Memory B cell (primary cell): ENCODE measurements around the gene ENAH.
"Not testable (repeated sequence)": the region's sequence is repeated elsewhere in the genome, so short reads cannot be mapped to it uniquely, and the experiment has no call there.

ENCODE experiments used
- ATAC-seq: fragments of 150-1000 bp; cut with Tn5 transposase; 2 replicates; pipeline ENCODE4 v1.10.0; 2021; ENCODE audit warnings: low read depth, mild to moderate bottlenecking, moderate library complexity
- DNase-seq, 2 donors: peaks; one replicate each; pipeline ENCODE4 v3.0.0; 2022; ENCODE audit warnings: low spot score in 2 of 2
- H3K27ac Mint-ChIP-seq: one replicate; pipeline ENCODE4 v1.8.0; 2022; ENCODE audit warnings: mild to moderate bottlenecking, moderate library complexity, mixed read lengths
- H3K27me3 Mint-ChIP-seq: one replicate; pipeline ENCODE4 v1.8.0; 2022; ENCODE audit warnings: mixed read lengths
- H3K36me3 Mint-ChIP-seq: one replicate; pipeline ENCODE4 v1.8.0; 2022; ENCODE audit warnings: mild to moderate bottlenecking, mixed read lengths
- H3K4me1 Mint-ChIP-seq: one replicate; pipeline ENCODE4 v1.8.0; 2022; ENCODE audit warnings: mixed read lengths
- H3K4me3 Mint-ChIP-seq: one replicate; pipeline ENCODE4 v1.8.0; 2022; ENCODE audit warnings: mild to moderate bottlenecking, moderate library complexity, mixed read lengths
- H3K9me3 Mint-ChIP-seq: one replicate; pipeline ENCODE4 v1.8.0; 2022; ENCODE audit warnings: mixed read lengths

Gene ENAH

GRCh38 chr1:225617479-225617878, 35.4 kb downstream of the ENAH start:
- Mint-ChIP-seq H3K27ac (no peak overlapping the region), H3K9me3 (no peaks in the 10 kb centered on the region), H3K4me1 (no peaks in the 10 kb centered on the region), H3K27me3 (no peaks in the 10 kb centered on the region), H3K36me3 (peaks cover 6% of the 10 kb centered on the region), H3K4me3 (no peak overlapping the region)
- DNase-seq (no peak), ATAC-seq (no peak)

DNA sequence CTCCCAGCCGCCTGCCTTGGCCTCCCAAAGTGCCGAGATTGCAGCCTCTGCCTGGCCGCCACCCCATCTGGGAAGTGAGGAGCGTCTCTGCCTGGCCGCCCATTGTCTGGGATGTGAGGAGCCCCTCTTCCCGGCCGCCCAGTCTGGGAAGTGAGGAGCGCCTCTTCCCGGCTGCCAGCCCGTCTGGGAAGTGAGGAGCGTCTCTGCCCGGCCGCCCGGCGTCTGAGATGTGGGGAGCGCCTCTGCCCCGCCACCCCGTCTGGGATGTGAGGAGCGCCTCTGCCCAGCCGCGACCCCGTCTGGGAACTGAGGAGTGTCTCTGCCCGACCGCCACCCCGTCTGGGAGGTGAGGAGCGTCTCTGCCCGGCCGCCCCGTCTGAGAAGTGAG, 37.5 kb downstream of the ENAH start:
- H3K4me3 Mint-ChIP-seq, ATAC-seq, H3K27ac Mint-ChIP-seq, H3K36me3 Mint-ChIP-seq, H3K27me3 Mint-ChIP-seq, H3K9me3 Mint-ChIP-seq, H3K4me1 Mint-ChIP-seq, DNase-seq: not testable (repeated sequence)

DNA sequence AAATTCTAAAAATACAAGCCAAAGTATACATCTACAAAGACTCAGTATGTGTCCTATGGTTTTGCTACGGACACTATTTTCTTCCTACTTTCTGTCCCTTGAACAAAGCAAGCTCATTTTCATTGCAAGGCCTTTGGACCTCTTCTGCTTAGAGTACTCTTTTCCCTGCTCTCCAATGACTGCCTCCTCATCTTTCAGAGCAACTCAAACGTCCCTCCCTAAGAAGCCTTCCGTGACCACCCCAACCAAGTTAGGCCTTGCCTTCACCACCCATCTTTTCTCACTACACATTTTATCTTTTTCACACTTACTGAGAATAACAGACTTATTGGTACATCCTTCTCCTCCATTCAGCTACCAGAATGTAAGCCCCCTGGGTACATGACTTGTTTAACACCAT, 39.9 kb downstream of the ENAH start:
- Mint-ChIP-seq H3K36me3 (peaks cover 1% of the 10 kb centered on the region), H3K27ac (no peak overlapping the region), H3K4me1 (no peaks in the 10 kb centered on the region), H3K9me3 (no peaks in the 10 kb centered on the region), H3K4me3 (no peak overlapping the region), H3K27me3 (no peaks in the 10 kb centered on the region)
- ATAC-seq: no peak
- DNase-seq: no peak

DNA sequence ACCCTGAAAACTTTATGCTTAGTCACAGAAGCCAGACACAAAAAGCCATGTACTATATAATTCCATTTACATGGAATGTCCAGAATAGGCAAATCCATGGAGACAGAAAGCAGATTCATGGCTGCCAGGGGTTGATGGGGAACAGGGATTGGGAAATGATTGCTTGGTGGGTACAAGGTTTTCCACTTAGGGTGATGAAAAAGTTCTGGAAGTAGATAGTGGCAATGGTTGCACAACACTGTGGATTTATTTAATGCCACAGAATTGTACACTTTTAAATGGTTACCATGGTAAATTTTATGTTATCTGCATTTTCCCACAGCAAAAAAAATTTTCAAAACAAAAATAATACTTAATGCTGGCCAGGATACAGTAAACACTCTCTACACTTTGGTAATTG, 40.6 kb downstream of the ENAH start:
- Mint-ChIP-seq H3K4me3 (no peak overlapping the region), H3K9me3 (no peaks in the 10 kb centered on the region), H3K36me3 (peaks cover 1% of the 10 kb centered on the region), H3K4me1 (no peaks in the 10 kb centered on the region), H3K27ac (no peak overlapping the region), H3K27me3 (no peaks in the 10 kb centered on the region)
- no peak for ATAC-seq
- no peak for DNase-seq

DNA sequence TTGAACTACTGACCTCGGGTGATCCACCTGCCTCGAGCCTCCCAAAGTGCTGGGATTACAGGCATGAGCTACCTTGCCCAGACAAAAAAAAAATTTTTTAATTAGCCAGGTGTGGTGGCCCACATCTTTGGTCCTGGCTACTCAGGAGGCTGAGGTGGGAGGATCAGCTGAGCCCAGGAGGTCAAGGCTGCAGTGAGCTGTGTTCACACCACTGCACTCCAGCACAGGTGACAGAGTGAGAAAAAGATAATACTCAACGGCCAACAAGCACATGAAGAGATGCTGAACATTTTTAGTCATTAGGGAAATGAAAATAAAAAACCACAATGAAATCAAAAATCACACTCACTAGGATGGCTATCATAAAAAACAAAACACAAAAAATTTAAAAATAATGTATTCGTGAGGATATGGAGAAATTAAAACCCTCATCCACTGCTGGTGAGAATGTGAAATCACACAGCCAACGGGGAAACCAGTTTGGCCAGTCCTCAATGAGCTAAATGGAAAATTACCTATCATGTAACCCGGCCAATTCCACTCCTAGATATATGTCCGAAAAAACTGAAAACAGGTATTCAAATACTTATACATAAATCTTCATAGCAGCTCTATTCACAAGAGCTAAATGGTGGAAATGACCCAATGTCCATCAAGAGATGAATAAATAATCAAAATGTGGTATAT, 41.2 kb downstream of the ENAH start:
- Mint-ChIP-seq H3K4me3 (no peak overlapping the region), H3K27ac (no peak overlapping the region), H3K4me1 (no peaks in the 10 kb centered on the region), H3K27me3 (no peaks in the 10 kb centered on the region), H3K36me3 (peaks cover 3% of the 10 kb centered on the region), H3K9me3 (no peaks in the 10 kb centered on the region)
- DNase-seq (no peak), ATAC-seq (no peak)

GRCh38 chr1:225610539-225610938, 42.4 kb downstream of the ENAH start:
- ATAC-seq (no peak), DNase-seq (no peak)
- H3K27ac Mint-ChIP-seq: no peak overlapping the region
- no peaks in the 10 kb centered on the region for H3K9me3 Mint-ChIP-seq
- H3K4me1 Mint-ChIP-seq: no peaks in the 10 kb centered on the region
- no peaks in the 10 kb centered on the region for H3K27me3 Mint-ChIP-seq
- H3K4me3 Mint-ChIP-seq: no peak overlapping the region
- H3K36me3 Mint-ChIP-seq: peaks cover 3% of the 10 kb centered on the region

DNA sequence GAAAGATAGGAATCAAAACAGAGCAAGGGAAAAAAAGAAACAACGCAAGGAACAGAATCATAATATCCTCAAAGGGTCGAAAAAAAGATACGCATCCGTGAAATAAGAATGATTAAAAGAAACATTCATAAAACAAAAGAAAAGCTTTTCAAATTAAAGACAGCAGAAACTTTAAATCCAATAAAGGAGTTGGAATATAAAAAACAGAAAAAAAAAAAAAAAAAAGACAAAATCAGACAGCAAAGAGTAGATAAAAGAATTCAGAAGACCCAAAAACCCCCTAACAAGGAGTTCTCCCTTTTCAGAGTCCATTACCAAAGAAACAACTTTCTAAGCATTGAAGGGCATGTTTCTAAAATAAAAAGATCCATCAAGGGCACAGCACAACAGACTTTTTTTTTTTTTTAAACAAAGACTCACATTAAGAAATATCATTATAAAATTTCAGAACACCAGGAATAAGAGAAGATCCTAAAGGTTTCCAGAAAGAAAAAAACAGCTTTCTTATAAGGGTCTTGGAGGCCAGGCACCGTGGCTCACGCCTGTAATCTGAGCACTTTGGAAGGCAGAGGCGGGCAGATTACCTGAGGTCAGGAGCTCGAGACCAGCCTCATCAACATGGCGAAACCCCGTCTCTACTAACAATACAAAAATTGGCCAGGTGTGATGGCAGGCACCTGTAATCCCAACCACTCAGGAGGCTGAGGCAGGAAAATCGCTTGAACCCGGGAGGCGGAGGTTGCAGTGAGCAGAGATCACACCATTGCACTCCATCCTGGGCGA, 44.7 kb downstream of the ENAH start:
- H3K4me3 Mint-ChIP-seq: no peak overlapping the region

GRCh38 chr1:225607355-225607754, 45.6 kb downstream of the ENAH start:
- Mint-ChIP-seq H3K27ac (no peak overlapping the region), H3K9me3 (no peaks in the 10 kb centered on the region), H3K27me3 (no peaks in the 10 kb centered on the region), H3K36me3 (peaks cover 2% of the 10 kb centered on the region), H3K4me3 (no peak overlapping the region), H3K4me1 (no peaks in the 10 kb centered on the region)
- DNase-seq (no peak), ATAC-seq (no peak)

More for the DNA sequence above, 44.7 kb downstream of the ENAH start:
- ATAC-seq: no peak
- H3K9me3 Mint-ChIP-seq: no peaks in the 10 kb centered on the region
- DNase-seq: no peak
- H3K27me3 Mint-ChIP-seq: no peaks in the 10 kb centered on the region
- H3K36me3 Mint-ChIP-seq: peaks cover 2% of the 10 kb centered on the region
- no peak overlapping the region for H3K27ac Mint-ChIP-seq
- no peaks in the 10 kb centered on the region for H3K4me1 Mint-ChIP-seq

- H3K36me3 Mint-ChIP-seq: peaks cover 4% of the 10 kb centered on the region
- H3K27ac Mint-ChIP-seq: no peak overlapping the region
- H3K9me3 Mint-ChIP-seq: peaks cover 2% of the 10 kb centered on the region
- ATAC-seq (no peak), DNase-seq (no peak)
- no peaks in the 10 kb centered on the region for H3K4me1 Mint-ChIP-seq
- no peak overlapping the region for H3K4me3 Mint-ChIP-seq
- no peaks in the 10 kb centered on the region for H3K27me3 Mint-ChIP-seq
These were observed 49.2 kb downstream of the ENAH start for GRCh38 chr1:225603538-225604354.

DNA sequence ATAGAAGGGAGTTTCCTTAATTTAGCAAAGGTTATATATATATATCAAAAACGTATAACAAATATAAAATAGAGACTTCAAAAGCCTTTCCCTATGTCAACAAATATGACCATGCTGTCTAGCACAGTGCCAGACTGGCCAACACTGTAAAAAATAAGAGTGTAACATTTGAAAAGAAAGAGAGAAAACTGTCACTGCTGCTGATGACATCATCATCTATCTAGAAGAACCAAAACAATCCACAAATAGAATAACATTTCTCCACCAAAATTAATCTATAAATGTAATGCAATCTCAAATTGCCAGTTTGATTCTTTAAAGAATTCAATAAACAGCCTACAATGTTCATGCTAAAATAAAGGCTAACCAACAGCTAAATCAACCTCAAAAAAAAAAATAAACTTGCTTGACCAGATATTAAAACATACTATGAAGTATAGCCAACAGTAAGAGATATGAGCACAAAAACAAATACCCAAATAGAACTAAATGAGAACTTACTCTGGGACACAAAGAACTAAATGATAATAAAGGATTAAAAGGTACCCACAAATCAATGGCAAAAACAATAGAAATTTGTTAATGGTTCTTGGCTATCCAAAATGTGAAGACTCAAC, 50.2 kb downstream of the ENAH start:
- Mint-ChIP-seq H3K4me3 (no peak overlapping the region), H3K4me1 (no peaks in the 10 kb centered on the region), H3K27me3 (peaks cover 1% of the 10 kb centered on the region), H3K27ac (no peak overlapping the region), H3K9me3 (peaks cover 2% of the 10 kb centered on the region), H3K36me3 (peaks cover 4% of the 10 kb centered on the region)
- ATAC-seq: no peak
- no peak for DNase-seq

DNA sequence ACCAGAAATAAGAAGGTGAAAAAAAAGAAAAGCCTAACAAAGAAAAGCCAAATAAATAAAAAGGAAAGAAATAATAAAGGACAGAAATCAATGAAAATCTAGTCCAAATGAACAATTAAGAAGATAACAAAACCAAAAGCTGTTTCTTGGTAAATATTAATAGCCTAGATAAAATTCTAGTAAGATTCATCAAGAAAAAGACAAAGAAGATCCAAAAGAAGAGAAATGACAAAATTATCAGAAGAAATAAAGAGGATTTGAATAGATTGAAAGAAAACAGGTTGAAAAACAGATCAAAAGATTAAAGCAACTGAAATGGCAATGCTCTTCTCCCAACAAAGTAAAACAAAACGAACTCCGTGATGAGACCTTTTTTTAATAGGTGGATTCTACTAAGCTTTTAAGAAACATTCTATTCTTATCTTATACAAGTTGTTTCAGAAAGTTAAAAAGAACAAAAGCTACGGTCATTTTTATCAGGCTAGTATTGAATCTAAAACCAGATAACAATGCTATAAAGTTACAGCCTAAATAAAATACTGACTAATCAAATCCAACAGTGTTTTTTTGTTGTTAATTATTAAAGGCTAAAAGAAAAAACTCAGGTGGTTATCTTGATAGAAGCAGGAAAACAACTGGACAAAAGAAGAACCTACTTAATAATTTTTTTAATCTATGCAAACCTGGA, 50.9 kb downstream of the ENAH start:
- ATAC-seq (no peak), DNase-seq (no peak)
- peaks cover 2% of the 10 kb centered on the region for H3K9me3 Mint-ChIP-seq
- no peak overlapping the region for H3K27ac Mint-ChIP-seq
- peaks cover 4% of the 10 kb centered on the region for H3K36me3 Mint-ChIP-seq
- no peaks in the 10 kb centered on the region for H3K4me1 Mint-ChIP-seq
- peaks cover 1% of the 10 kb centered on the region for H3K27me3 Mint-ChIP-seq
- no peak overlapping the region for H3K4me3 Mint-ChIP-seq

DNA sequence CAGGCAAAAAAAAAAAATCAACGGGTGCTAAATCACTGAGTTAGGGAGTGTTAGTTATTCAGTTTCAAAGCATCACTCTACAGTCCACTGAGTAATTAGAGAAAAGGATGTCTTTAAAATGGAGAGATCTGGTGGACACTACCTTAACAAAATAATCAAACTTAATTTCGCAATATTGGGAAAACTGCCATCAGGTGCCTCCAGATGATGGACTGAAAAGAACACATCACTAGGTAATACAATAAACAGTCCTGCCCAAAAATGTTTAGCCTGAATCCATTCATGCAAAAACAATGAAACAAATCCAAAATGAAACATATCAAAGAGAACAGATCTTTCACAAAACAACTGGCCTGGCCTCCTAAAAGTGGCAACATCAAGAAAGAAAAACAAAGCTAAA, 54.1 kb downstream of the ENAH start:
- ATAC-seq (no peak), DNase-seq (no peak)
- peaks cover 2% of the 10 kb centered on the region for H3K36me3 Mint-ChIP-seq
- peaks cover 2% of the 10 kb centered on the region for H3K9me3 Mint-ChIP-seq
- no peak overlapping the region for H3K27ac Mint-ChIP-seq
- H3K4me3 Mint-ChIP-seq: no peak overlapping the region
- H3K4me1 Mint-ChIP-seq: no peaks in the 10 kb centered on the region
- H3K27me3 Mint-ChIP-seq: peaks cover 3% of the 10 kb centered on the region

DNA sequence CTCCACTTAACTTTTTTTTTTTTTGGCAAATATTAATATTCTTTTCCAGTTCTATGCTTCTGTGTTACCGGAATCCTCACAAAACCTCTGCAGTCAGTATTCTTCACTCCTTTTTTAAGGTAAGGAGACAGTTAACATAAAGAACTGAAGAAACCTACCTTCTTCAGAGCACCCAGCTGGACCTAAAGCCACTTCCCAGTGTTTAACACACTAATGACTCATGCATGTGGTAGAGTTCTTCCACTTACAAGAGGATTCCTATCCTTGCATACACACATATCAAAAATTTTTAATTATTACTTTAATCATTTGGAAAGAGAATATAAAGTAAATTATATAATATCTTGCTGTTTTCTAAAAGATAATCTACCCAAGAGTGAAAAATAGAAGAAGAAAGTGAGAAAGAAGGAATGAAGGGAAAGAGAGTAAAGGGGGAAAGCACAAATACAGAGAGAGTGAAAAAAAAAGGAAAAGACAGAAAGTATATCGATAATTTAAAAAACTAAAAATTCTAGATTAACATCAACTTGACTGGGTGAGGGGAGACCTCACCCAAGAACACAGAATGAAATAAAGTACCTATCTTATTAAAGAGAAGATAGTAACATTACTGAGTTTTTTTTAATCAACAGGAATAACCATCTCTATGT, 54.9 kb downstream of the ENAH start:
- Mint-ChIP-seq H3K27ac (no peak overlapping the region), H3K27me3 (peaks cover 3% of the 10 kb centered on the region), H3K4me3 (no peak overlapping the region), H3K9me3 (peaks cover 2% of the 10 kb centered on the region), H3K36me3 (peaks cover 2% of the 10 kb centered on the region), H3K4me1 (no peaks in the 10 kb centered on the region)
- DNase-seq (no peak), ATAC-seq (no peak)
